BE2C (cell line): ENCODE results near the gene PTPRE.

Experiments used
- DNase-seq: peaks from one replicate; pipeline ENCODE4 v3.0.0-alpha.2; 2020
- H3K27me3 ChIP-seq: fragments of 250-450 bp; sonication (Bioruptor Pico); 2 replicates; pipeline ENCODE4 v1.5.1; 2020; ENCODE audit warnings: mild to moderate bottlenecking
- H3K36me3 ChIP-seq: fragments of 250-450 bp; sonication (Bioruptor Pico); 2 replicates; pipeline ENCODE4 v1.5.1; 2020; ENCODE audit warnings: mild to moderate bottlenecking
- H3K4me1 ChIP-seq: fragments of 250-450 bp; sonication (Bioruptor Pico); 2 replicates; pipeline ENCODE4 v1.5.1; 2020
- H3K4me3 ChIP-seq: 2 replicates; pipeline ENCODE4 v1.5.1; 2011; ENCODE audit warnings: low read depth, low read length
- H3K9me3 ChIP-seq: fragments of 250-450 bp; sonication (Bioruptor Pico); 2 replicates; pipeline ENCODE4 v1.5.1; 2020
- TF ChIP-seq, protein P1 (sequence below): IDR thresholded peaks from 2 replicates; pipeline ENCODE4 v1.5.1; 2012; ENCODE audit warnings: mild to moderate bottlenecking, low read depth, low read length

The PTPRE gene

DNA sequence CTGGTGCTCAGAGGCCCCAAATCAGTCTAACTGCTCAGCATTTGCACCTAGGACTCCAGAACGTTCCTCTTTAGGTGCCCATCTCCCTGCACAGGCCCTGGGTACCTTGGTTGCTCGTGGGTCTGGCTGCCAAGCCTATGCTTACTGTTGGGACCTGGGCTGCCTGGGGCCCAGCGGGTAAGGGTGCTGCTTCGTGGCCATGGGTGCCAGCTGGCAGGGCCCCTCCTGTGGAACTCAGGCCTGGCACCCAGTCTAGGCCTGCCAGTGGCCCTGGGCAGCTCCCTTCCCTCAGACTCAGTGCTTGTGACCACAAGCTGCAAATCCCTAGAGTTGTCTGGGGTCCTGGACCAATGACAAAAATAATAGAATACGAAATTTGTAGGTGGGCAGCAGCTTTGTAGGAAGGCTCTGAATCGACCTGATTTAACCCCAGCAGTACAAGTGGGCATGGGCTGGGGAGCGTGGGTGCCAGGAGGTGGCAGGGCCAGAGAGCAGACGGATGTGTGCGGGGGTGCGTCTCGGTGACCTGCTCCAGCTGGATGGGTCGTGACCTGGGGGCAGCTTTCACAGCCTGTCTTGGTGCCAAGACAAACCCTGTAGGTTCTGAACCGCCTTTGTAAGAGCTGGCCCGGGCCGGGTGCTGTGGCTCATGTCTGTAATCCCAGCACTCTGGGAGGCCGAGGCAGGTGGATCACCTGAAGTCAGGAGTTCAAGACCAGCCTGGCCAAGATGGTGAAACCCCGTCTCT is 149.6 kb downstream of the PTPRE start:
- Histone ChIP-seq H3K27me3 (no peaks in the 10 kb centered on the region), H3K36me3 (no peaks in the 10 kb centered on the region), H3K4me1 (no peaks in the 10 kb centered on the region), H3K9me3 (no peaks in the 10 kb centered on the region), H3K4me3 (no peak overlapping the region)
- no peak for DNase-seq
- TF ChIP-seq, protein P1, sequence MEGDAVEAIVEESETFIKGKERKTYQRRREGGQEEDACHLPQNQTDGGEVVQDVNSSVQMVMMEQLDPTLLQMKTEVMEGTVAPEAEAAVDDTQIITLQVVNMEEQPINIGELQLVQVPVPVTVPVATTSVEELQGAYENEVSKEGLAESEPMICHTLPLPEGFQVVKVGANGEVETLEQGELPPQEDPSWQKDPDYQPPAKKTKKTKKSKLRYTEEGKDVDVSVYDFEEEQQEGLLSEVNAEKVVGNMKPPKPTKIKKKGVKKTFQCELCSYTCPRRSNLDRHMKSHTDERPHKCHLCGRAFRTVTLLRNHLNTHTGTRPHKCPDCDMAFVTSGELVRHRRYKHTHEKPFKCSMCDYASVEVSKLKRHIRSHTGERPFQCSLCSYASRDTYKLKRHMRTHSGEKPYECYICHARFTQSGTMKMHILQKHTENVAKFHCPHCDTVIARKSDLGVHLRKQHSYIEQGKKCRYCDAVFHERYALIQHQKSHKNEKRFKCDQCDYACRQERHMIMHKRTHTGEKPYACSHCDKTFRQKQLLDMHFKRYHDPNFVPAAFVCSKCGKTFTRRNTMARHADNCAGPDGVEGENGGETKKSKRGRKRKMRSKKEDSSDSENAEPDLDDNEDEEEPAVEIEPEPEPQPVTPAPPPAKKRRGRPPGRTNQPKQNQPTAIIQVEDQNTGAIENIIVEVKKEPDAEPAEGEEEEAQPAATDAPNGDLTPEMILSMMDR = no peak

DNA sequence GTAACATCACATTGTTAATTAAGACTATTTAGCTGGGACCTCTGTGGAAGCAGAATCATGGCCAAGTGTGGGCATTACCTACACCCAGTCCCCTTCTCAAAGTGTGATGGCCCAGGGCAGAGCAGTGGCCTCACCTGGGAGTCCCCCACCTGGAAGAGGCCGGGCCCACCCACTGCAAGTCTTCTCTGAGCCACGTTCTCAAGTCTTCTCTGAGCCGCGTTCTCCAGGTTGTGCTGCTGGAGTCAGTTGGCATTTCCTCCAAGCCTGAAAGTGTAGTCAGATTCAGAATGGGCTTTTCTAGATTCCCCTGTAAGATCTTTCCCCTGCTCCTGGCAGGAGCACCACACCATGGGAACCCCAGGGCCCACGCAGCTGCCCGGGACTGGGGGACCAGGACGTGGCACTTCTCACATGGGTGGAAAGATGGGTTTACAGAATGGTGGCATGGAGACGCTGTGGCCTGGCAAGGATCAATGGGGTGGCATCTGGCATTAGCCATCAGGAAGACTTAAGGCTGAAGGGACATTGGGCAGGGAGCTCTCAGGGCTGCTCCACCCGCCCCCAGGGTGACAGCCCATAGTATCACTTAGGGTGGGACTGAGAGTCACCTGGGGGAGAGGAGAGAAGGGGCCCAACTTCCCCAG is 151.3 kb downstream of the PTPRE start:
- Histone ChIP-seq H3K4me1 (no peaks in the 10 kb centered on the region), H3K27me3 (no peaks in the 10 kb centered on the region), H3K36me3 (no peaks in the 10 kb centered on the region), H3K4me3 (no peak overlapping the region), H3K9me3 (no peaks in the 10 kb centered on the region)
- TF ChIP-seq, protein P1 = no peak
- no peak for DNase-seq

DNA sequence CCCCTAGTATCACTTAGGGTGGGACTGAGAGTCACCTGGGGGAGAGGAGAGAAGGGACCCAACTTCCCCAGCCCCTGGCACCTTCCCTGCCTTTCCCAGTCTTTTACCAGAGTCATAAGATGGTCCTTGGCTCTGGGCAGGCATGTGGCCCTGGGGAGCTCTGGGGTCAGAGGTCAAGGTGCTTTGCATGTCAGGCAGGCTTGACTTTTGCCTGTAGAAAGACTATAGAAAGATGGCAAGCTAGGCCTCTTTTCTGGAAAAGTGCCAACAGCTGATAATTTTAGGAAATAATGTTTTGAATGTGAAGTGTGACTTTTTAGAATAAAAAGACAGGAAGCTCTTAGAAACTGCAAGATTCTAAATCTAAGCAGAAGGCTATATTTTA is 151.8 kb downstream of the PTPRE start:
- H3K27me3 ChIP-seq = no peaks in the 10 kb centered on the region
- no peaks in the 10 kb centered on the region for H3K36me3 ChIP-seq
- H3K9me3 ChIP-seq = no peaks in the 10 kb centered on the region
- no peak for DNase-seq
- no peak overlapping the region for H3K4me3 ChIP-seq
- no peaks in the 10 kb centered on the region for H3K4me1 ChIP-seq
- TF ChIP-seq, protein P1 = no peak

GRCh38 chr10:128059266-128059981 is 152.5 kb downstream of the PTPRE start:
- H3K4me3 ChIP-seq = no peak overlapping the region
- H3K27me3 ChIP-seq = no peaks in the 10 kb centered on the region
- no peaks in the 10 kb centered on the region for H3K4me1 ChIP-seq
- TF ChIP-seq, protein P1 = no peak
- H3K36me3 ChIP-seq = no peaks in the 10 kb centered on the region
- H3K9me3 ChIP-seq = no peaks in the 10 kb centered on the region
- no peak for DNase-seq

- Histone ChIP-seq H3K4me3 (no peak overlapping the region), H3K4me1 (no peaks in the 10 kb centered on the region), H3K27me3 (no peaks in the 10 kb centered on the region), H3K36me3 (no peaks in the 10 kb centered on the region), H3K9me3 (no peaks in the 10 kb centered on the region)
- TF ChIP-seq, protein P1 = no peak
- DNase-seq = no peak
Measured at GRCh38 chr10:128059982-128060293, 153.0 kb downstream of the PTPRE start.
